GM21360 (cell line): Measurements from ENCODE around the gene GARIN5A.

Experiments
- ATAC-seq: cut with Tn5 transposase; IDR thresholded peaks from one replicate; pipeline ENCODE4 v1.9.1; 2021; ENCODE audit warnings: mild to moderate bottlenecking, moderate library complexity; ENCODE audit not compliant: unreplicated experiment

GARIN5A gene

GRCh38 chr19:50418176-50419021 is 58.2 kb downstream of the GARIN5A start, which contains the start of gene SPIB:
TSS of gene SPIB (plus strand) at chr19:50418938. CDS start at chr19:50418963, 25 bp downstream.
- ATAC-seq = no peak

- no peak for ATAC-seq
These were observed 59.3 kb downstream of the GARIN5A start for GRCh38 chr19:50417111-50418081.
